ENCODE measurements around the gene SEMA5A.

The SEMA5A gene

GRCh38 chr5:9490494-9491097, 55.3 kb downstream of the SEMA5A start:
- Histone ChIP-seq H3K36me3 (ENCODE audit: insufficient read depth, low read depth, low read length) (no peaks in the 10 kb centered on the region), H3K4me3 (ENCODE audit: low read length) (no peak overlapping the region), H3K9me3 (ENCODE audit: insufficient read depth, low read depth, low read length) (no peaks in the 10 kb centered on the region; the same call in 1 of the 2 replicates), H3K9ac (ENCODE audit: low read depth, low read length) (no peak overlapping the region), H3K4me1 (ENCODE audit: insufficient read depth, low read length) (peaks cover 5% of the 10 kb centered on the region; the same call in 1 of the 2 replicates), H3K27me3 (ENCODE audit: insufficient read depth, low read length) (no peaks in the 10 kb centered on the region), H3K27ac (ENCODE audit: low read length) (no peak overlapping the region)

DNA sequence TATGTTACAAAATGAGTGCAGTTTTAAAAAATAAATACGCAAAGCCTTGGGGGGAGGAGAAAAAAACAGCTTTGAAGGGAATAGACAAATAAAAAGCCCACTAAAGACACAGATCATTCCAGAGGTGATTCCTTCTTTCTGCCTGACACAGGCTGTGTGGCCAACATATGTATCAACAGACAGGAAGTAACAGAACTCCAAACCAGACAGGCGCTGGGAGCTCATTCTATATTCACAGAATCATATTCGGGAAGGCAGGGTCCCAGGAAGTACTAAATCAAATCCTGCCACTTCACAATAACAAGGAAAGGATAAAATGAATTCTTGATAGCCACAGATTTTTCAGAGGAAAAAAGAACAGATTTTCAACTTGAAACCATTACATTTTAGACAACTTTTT, 62.1 kb downstream of the SEMA5A start:
- peaks cover 12% of the 10 kb centered on the region for H3K4me1 ChIP-seq (ENCODE audit: insufficient read depth, low read length)
- no peak overlapping the region for H3K4me3 ChIP-seq (ENCODE audit: low read length)
- H3K27me3 ChIP-seq (ENCODE audit: insufficient read depth, low read length), result no peaks in the 10 kb centered on the region
- H3K27ac ChIP-seq (ENCODE audit: low read length), result no peak overlapping the region
- no peak overlapping the region for H3K9ac ChIP-seq (ENCODE audit: low read depth, low read length)
- H3K9me3 ChIP-seq (ENCODE audit: insufficient read depth, low read depth, low read length), result no peaks in the 10 kb centered on the region; the same call in none of the 2 replicates
- no peaks in the 10 kb centered on the region for H3K36me3 ChIP-seq (ENCODE audit: insufficient read depth, low read depth, low read length)

DNA sequence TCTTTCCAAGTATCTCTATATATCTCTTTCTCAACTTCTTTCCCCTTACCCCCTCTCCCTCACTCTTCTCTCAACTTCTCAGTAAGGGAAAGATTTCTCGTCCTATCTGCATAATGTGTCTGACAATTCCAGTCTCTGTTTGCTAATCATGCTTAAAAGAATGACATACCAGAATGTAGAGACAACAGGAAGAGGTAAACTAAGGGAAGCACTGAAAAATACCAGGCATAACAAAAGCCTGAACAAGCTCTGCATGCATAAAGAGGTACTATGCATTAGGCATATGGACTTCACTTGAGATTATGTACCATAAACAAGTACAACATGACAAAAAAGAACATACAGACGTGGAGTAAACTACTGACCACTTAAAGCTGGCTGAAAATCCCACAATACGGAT, 62.6 kb downstream of the SEMA5A start:
- H3K36me3 ChIP-seq (ENCODE audit: insufficient read depth, low read depth, low read length), result no peaks in the 10 kb centered on the region

GRCh38 chr5:9482381-9482780, 63.5 kb downstream of the SEMA5A start:
- H3K27me3 ChIP-seq (ENCODE audit: insufficient read depth, low read length), result no peaks in the 10 kb centered on the region
- no peaks in the 10 kb centered on the region for H3K36me3 ChIP-seq (ENCODE audit: insufficient read depth, low read depth, low read length)
- peaks cover 12% of the 10 kb centered on the region for H3K4me1 ChIP-seq (ENCODE audit: insufficient read depth, low read length)
- no peak overlapping the region for H3K9ac ChIP-seq (ENCODE audit: low read depth, low read length)
- H3K4me3 ChIP-seq (ENCODE audit: low read length), result no peak overlapping the region
- H3K27ac ChIP-seq (ENCODE audit: low read length), result no peak overlapping the region
- peaks cover 7% of the 10 kb centered on the region for H3K9me3 ChIP-seq (ENCODE audit: insufficient read depth, low read depth, low read length)

More for the DNA sequence above, 62.6 kb downstream of the SEMA5A start:
- Histone ChIP-seq H3K27me3 (ENCODE audit: insufficient read depth, low read length) (no peaks in the 10 kb centered on the region), H3K4me1 (ENCODE audit: insufficient read depth, low read length) (peaks cover 12% of the 10 kb centered on the region), H3K9ac (ENCODE audit: low read depth, low read length) (no peak overlapping the region), H3K4me3 (ENCODE audit: low read length) (no peak overlapping the region), H3K27ac (ENCODE audit: low read length) (no peak overlapping the region), H3K9me3 (ENCODE audit: insufficient read depth, low read depth, low read length) (no peaks in the 10 kb centered on the region; the same call in none of the 2 replicates)

GRCh38 chr5:9480499-9480898, 65.4 kb downstream of the SEMA5A start:
- Histone ChIP-seq H3K36me3 (ENCODE audit: insufficient read depth, low read depth, low read length) (no peaks in the 10 kb centered on the region), H3K4me1 (ENCODE audit: insufficient read depth, low read length) (peaks cover 12% of the 10 kb centered on the region), H3K4me3 (ENCODE audit: low read length) (no peak overlapping the region), H3K27ac (ENCODE audit: low read length) (no peak overlapping the region), H3K9ac (ENCODE audit: low read depth, low read length) (no peak overlapping the region), H3K27me3 (ENCODE audit: insufficient read depth, low read length) (no peaks in the 10 kb centered on the region), H3K9me3 (ENCODE audit: insufficient read depth, low read depth, low read length) (peaks cover 7% of the 10 kb centered on the region)

DNA sequence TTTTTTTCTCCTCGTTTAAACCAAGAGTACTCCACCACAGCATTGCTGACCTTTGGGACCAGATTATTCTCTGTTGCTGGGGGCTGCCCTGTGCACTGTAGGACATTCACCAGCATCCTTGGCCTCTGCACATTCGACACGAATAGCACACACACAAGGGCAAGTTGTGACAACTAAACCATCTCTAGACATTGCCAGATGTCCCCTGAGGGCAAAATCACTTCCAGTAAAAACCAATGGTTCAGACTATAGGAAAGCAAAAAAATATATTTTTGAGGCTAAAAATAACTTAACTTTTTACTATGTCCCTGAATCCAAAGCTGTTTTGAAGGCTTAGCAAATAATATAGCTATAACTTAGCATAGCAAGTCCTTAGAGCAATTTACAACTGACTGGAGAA, 65.9 kb downstream of the SEMA5A start:
- Histone ChIP-seq H3K27ac (ENCODE audit: low read length) (no peak overlapping the region), H3K9me3 (ENCODE audit: insufficient read depth, low read depth, low read length) (peaks cover 7% of the 10 kb centered on the region), H3K4me3 (ENCODE audit: low read length) (no peak overlapping the region), H3K4me1 (ENCODE audit: insufficient read depth, low read length) (peaks cover 12% of the 10 kb centered on the region), H3K27me3 (ENCODE audit: insufficient read depth, low read length) (no peaks in the 10 kb centered on the region), H3K36me3 (ENCODE audit: insufficient read depth, low read depth, low read length) (no peaks in the 10 kb centered on the region), H3K9ac (ENCODE audit: low read depth, low read length) (no peak overlapping the region)

- H3K36me3 ChIP-seq (ENCODE audit: insufficient read depth, low read depth, low read length), result no peaks in the 10 kb centered on the region
- H3K27ac ChIP-seq (ENCODE audit: low read length), result no peak overlapping the region
- no peak overlapping the region for H3K4me3 ChIP-seq (ENCODE audit: low read length)
- H3K9ac ChIP-seq (ENCODE audit: low read depth, low read length), result no peak overlapping the region
- H3K9me3 ChIP-seq (ENCODE audit: insufficient read depth, low read depth, low read length), result peaks cover 7% of the 10 kb centered on the region
- peaks cover 12% of the 10 kb centered on the region for H3K4me1 ChIP-seq (ENCODE audit: insufficient read depth, low read length)
- no peaks in the 10 kb centered on the region for H3K27me3 ChIP-seq (ENCODE audit: insufficient read depth, low read length)
These were observed 66.5 kb downstream of the SEMA5A start for GRCh38 chr5:9479361-9479760.

DNA sequence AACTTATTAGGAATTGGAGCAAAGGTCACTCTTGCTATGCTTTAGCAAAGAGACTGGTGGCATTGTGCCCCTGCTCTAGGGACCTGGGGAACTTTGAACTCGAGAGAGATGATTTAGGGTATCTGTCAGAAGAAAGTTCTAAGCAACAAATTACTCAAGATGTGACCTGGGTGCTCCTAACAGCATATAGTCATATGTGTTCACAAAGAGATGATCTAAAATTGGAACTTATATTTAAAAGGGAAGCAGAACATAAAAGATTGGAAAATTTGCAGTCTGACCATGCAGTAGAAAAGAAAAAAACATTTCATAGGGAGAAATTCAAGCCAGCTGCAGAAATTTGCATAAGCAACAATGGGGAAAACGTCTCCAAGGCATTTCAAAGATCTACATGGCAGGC, 68.3 kb downstream of the SEMA5A start:
- Histone ChIP-seq H3K36me3 (ENCODE audit: insufficient read depth, low read depth, low read length) (no peaks in the 10 kb centered on the region), H3K4me1 (ENCODE audit: insufficient read depth, low read length) (no peaks in the 10 kb centered on the region; the same call in 1 of the 2 replicates), H3K9me3 (ENCODE audit: insufficient read depth, low read depth, low read length) (peaks cover 7% of the 10 kb centered on the region), H3K27me3 (ENCODE audit: insufficient read depth, low read length) (no peaks in the 10 kb centered on the region), H3K9ac (ENCODE audit: low read depth, low read length) (no peak overlapping the region), H3K27ac (ENCODE audit: low read length) (no peak overlapping the region), H3K4me3 (ENCODE audit: low read length) (no peak overlapping the region)

DNA sequence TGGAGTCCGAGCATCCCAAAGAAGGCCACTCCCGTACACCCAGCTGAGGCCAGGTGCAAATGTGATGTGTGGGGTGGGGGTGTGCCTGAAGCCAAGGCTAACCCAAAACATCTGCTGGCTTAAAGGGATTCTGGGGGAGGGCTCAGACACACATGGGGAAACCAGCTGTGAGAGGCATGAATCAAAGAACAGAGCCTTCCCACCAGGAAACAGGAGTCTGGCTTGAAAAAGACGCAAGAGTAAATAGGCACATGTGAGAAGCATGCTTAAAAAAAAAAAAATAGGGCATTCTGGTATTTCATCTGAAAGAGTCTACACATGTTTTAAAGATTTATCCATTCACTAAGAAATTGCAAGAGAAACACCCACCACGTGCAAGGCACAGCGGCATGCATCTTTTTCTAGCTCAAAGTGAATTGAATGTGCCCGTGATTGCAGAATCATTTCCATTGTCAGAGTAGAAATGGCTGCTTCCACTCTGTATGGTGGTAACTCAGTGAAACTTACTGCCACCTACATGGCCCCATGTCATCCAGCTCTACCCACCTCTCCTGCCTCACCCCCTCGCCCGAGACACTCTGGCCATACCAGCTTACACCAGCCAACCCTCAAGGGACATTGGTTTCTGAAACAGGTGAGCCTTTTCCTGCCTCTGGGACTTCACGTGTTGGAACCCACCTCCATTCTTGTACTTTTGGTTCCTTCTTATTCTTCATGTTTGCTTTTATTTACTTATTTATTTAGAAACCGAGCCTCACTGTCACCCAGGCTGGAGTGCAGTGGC, 71.5 kb downstream of the SEMA5A start:
- no peak overlapping the region for H3K27ac ChIP-seq (ENCODE audit: low read length)
- H3K9me3 ChIP-seq (ENCODE audit: insufficient read depth, low read depth, low read length), result peaks cover 7% of the 10 kb centered on the region
- no peak overlapping the region for H3K4me3 ChIP-seq (ENCODE audit: low read length)

DNA sequence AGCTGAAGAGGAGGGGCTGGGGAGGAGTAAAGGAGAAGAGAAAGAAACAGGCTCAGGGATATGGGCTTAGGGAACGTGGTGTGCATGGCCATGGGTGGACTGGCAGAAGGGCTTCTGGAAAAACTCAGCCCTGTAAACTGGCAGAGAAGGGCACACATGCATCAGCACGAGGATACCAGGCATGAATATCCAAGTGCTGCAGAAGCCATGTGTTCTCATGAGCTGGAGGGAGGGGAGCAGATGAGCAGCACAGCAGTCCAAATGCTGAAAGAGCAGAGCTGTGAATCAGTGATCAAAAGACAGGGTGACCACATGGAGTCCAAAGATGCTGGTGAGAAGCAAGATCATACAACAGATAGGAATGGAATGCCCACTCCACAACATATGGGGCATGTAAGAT, 72.3 kb downstream of the SEMA5A start:
- no peaks in the 10 kb centered on the region for H3K4me1 ChIP-seq (ENCODE audit: insufficient read depth, low read length)
- no peaks in the 10 kb centered on the region for H3K27me3 ChIP-seq (ENCODE audit: insufficient read depth, low read length)
- H3K4me3 ChIP-seq (ENCODE audit: low read length), result no peak overlapping the region
- no peak overlapping the region for H3K9ac ChIP-seq (ENCODE audit: low read depth, low read length)
- H3K36me3 ChIP-seq (ENCODE audit: insufficient read depth, low read depth, low read length), result no peaks in the 10 kb centered on the region
- H3K27ac ChIP-seq (ENCODE audit: low read length), result no peak overlapping the region
- H3K9me3 ChIP-seq (ENCODE audit: insufficient read depth, low read depth, low read length), result peaks cover 7% of the 10 kb centered on the region

More for the DNA sequence above, 71.5 kb downstream of the SEMA5A start:
- no peak overlapping the region for H3K9ac ChIP-seq (ENCODE audit: low read depth, low read length)
- H3K27me3 ChIP-seq (ENCODE audit: insufficient read depth, low read length), result no peaks in the 10 kb centered on the region
- no peaks in the 10 kb centered on the region for H3K4me1 ChIP-seq (ENCODE audit: insufficient read depth, low read length)
- no peaks in the 10 kb centered on the region for H3K36me3 ChIP-seq (ENCODE audit: insufficient read depth, low read depth, low read length)

DNA sequence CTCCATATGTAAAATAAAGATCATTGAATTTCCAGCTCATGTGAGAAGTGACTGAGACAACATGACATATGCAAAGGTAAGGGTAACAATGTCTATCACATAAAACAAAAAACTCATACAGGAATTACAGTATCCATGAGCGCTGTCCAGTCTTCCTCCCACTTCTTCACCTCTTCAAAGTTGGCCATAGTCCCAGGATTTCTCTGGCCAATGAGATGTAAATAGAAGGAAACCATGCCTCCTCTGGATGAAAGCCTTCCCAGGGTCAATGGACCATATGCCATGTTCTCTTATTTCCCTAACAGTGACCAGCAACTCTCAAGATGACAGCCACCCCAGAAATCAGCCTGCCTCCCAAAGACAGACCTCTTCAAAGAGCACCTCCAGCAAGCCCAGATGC, 75.5 kb downstream of the SEMA5A start:
- H3K27me3 ChIP-seq (ENCODE audit: insufficient read depth, low read length), result no peaks in the 10 kb centered on the region
- no peak overlapping the region for H3K9ac ChIP-seq (ENCODE audit: low read depth, low read length)

DNA sequence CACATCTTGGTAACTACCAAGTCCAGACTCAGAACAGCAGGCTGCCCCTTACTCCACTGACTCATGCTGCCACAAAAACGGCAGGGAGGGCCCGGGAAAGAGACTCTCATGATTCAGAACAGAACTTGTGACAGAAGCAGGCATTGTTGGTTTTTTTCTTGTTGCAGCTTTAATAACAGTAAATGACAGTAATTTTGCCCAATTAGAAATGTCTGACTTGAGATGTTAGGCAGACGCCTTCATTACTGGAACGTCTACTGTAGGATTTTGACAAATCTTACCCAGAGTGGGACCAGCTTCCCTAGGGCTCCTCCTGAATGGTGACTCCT, 77.9 kb downstream of the SEMA5A start:
- Histone ChIP-seq H3K9me3 (ENCODE audit: insufficient read depth, low read depth, low read length) (no peaks in the 10 kb centered on the region), H3K4me3 (ENCODE audit: low read length) (no peak overlapping the region), H3K9ac (ENCODE audit: low read depth, low read length) (no peak overlapping the region), H3K4me1 (ENCODE audit: insufficient read depth, low read length) (no peaks in the 10 kb centered on the region), H3K27ac (ENCODE audit: low read length) (no peak overlapping the region), H3K36me3 (ENCODE audit: insufficient read depth, low read depth, low read length) (no peaks in the 10 kb centered on the region), H3K27me3 (ENCODE audit: insufficient read depth, low read length) (no peaks in the 10 kb centered on the region)

More for the DNA sequence above, 75.5 kb downstream of the SEMA5A start:
- Histone ChIP-seq H3K27ac (ENCODE audit: low read length) (no peak overlapping the region), H3K36me3 (ENCODE audit: insufficient read depth, low read depth, low read length) (no peaks in the 10 kb centered on the region), H3K9me3 (ENCODE audit: insufficient read depth, low read depth, low read length) (no peaks in the 10 kb centered on the region), H3K4me3 (ENCODE audit: low read length) (no peak overlapping the region), H3K4me1 (ENCODE audit: insufficient read depth, low read length) (no peaks in the 10 kb centered on the region)
